Endothelial cell of umbilical vein (primary cell): ENCODE measurements around the gene SFMBT2. TPM values are rescaled to one million over a fixed set of nuclear protein-coding genes. Genes with fewer than 3 reads are reported as not detected.

Experiments used
- BruUV-seq: library from RNA; stranded (reverse); fragments of 400-500 nt; replicated peaks from 2 replicates; lab custom pipeline; 2021; lab: Mats Ljungman, UMichigan
- CTCF ChIA-PET: fragments of 300-600, 350-600 bp; sonication (Branson Sonifier 250); formaldehyde crosslinking; loops from one replicate; lab custom pipeline; 2021; ENCODE audit warnings: antibody characterized with exemption, inconsistent platforms; lab: Charles Lee
- POLR2A ChIA-PET: fragments of 300-600, 350-600 bp; sonication (Branson Sonifier 250); formaldehyde crosslinking; loops from one replicate; lab custom pipeline; 2021; ENCODE audit warnings: antibody characterized with exemption, inconsistent platforms; lab: Charles Lee
- DNase-seq: peaks from one replicate; pipeline ENCODE4 v3.0.0-alpha.2; 2011; ENCODE audit warnings: low read depth, low spot score
- FAIRE-seq: peaks from 2 replicates; lab custom pipeline; 2011; peaks lifted over from hg19 to GRCh38; lab: Jason Lieb, UNC
- H2AFZ ChIP-seq: 2 replicates; pipeline ENCODE4 v1.6.0; 2012; ENCODE audit warnings: low read depth, low read length, control low read depth, inconsistent platforms
- H3K27ac ChIP-seq: 2 replicates; pipeline ENCODE4 v1.5.1; 2011; ENCODE audit warnings: low read depth, mild to moderate bottlenecking, control low read depth, low read length, moderate library complexity; ENCODE audit not compliant: insufficient read depth
- H3K27me3 ChIP-seq, 2 experiments: 2 replicates each; pipeline versions ENCODE4 v1.6.0 to v1.6.1; 2011; ENCODE audit warnings: low read length in 2 of 2, mixed read lengths in 1 of 2; ENCODE audit not compliant: control insufficient read depth in 2 of 2, insufficient read depth in 2 of 2
- H3K36me3 ChIP-seq, 2 experiments: 2 replicates in 1 of 2; 3 replicates in 1 of 2; pipeline ENCODE4 v1.5.1; 2011; ENCODE audit warnings: low read length in 2 of 2, mild to moderate bottlenecking in 1 of 2, moderate library complexity in 1 of 2; ENCODE audit not compliant: control insufficient read depth in 2 of 2, insufficient read depth in 2 of 2; ENCODE audit errors: extremely low read depth in 1 of 2
- H3K4me1 ChIP-seq: 3 replicates; pipeline ENCODE4 v1.5.1; 2011; ENCODE audit warnings: mild to moderate bottlenecking, low read length; ENCODE audit not compliant: control insufficient read depth, insufficient read depth; ENCODE audit errors: extremely low read depth
- H3K4me2 ChIP-seq: 2 replicates; pipeline ENCODE4 v1.6.1; 2011; ENCODE audit warnings: low read length, control low read depth, mixed read lengths; ENCODE audit not compliant: insufficient read depth
- H3K4me3 ChIP-seq, 3 experiments: fragments of 200-600 bp in 1 of 3; sonication (generic), shearing (Covaris generic) in 1 of 3; replicated peaks in 1 of 3; 2 replicates each; pipeline ENCODE4 v1.5.1; 2011 to 2016; ENCODE audit warnings: control low read depth in 3 of 3, low read length in 3 of 3, mild to moderate bottlenecking in 2 of 3, inconsistent platforms in 1 of 3, low read depth in 1 of 3, moderate library complexity in 1 of 3; ENCODE audit not compliant: insufficient read depth in 1 of 3
- H3K79me2 ChIP-seq: 2 replicates; pipeline ENCODE4 v1.6.0; 2012; ENCODE audit warnings: low read length, inconsistent platforms; ENCODE audit not compliant: control insufficient read depth, insufficient read depth
- H3K9ac ChIP-seq: replicated peaks from 2 replicates; pipeline ENCODE3; 2011; ENCODE audit warnings: low read length, control low read depth; ENCODE audit not compliant: insufficient read depth; ENCODE audit errors: extremely low read depth
- H3K9me1 ChIP-seq: replicated peaks from 3 replicates; pipeline ENCODE4 v1.6.0; 2011; ENCODE audit warnings: mild to moderate bottlenecking, low read length; ENCODE audit not compliant: control insufficient read depth, insufficient read depth; ENCODE audit errors: extremely low read depth
- H3K9me3 ChIP-seq: replicated peaks from 2 replicates; pipeline ENCODE4 v1.5.1; 2012; ENCODE audit warnings: low read length, inconsistent platforms; ENCODE audit not compliant: control insufficient read depth, insufficient read depth
- H4K20me1 ChIP-seq: replicated peaks from 2 replicates; pipeline ENCODE3; 2011; ENCODE audit warnings: mild to moderate bottlenecking, low read length; ENCODE audit not compliant: control insufficient read depth, insufficient read depth; ENCODE audit errors: extremely low read depth
- CTCF ChIP-seq, 2 donors: IDR thresholded peaks; 1 replicate in 1 of 2; 2 replicates in 1 of 2; pipeline ENCODE4 v1.5.1; 2011; ENCODE audit warnings: low read length in 2 of 2, mild to moderate bottlenecking in 2 of 2, moderate library complexity in 2 of 2, control low read depth in 1 of 2, inconsistent platforms in 1 of 2, low read depth in 1 of 2; ENCODE audit not compliant: insufficient read depth in 1 of 2; ENCODE audit errors: extremely low read depth in 1 of 2
- EZH2 ChIP-seq: IDR thresholded peaks from 2 replicates; pipeline ENCODE4 v1.6.1; 2012; ENCODE audit warnings: borderline replicate concordance, low read depth, mild to moderate bottlenecking, moderate library complexity, low read length, inconsistent platforms; ENCODE audit not compliant: severe bottlenecking
- FOS ChIP-seq: IDR thresholded peaks from 2 replicates; pipeline ENCODE4 v1.6.1; 2011; ENCODE audit warnings: mild to moderate bottlenecking, low read length, moderate library complexity, borderline replicate concordance; ENCODE audit not compliant: insufficient read depth
- GATA2 ChIP-seq: IDR thresholded peaks from 2 replicates; pipeline ENCODE4 v1.7.0; 2011; ENCODE audit warnings: low read depth, mild to moderate bottlenecking, moderate library complexity, mixed read lengths, low read length; ENCODE audit not compliant: insufficient read length, insufficient read depth
- JUN ChIP-seq: IDR thresholded peaks from 2 replicates; pipeline ENCODE4 v1.6.1; 2011; ENCODE audit warnings: borderline replicate concordance, low read depth; ENCODE audit not compliant: insufficient read length, insufficient read depth
- MAX ChIP-seq: IDR thresholded peaks from 2 replicates; pipeline ENCODE4 v1.6.1; 2011; ENCODE audit not compliant: insufficient read depth, insufficient read length
- MYC ChIP-seq: IDR thresholded peaks from one replicate; pipeline ENCODE4 v1.6.1; 2011; ENCODE audit warnings: mild to moderate bottlenecking, low read depth, low read length
- POLR2A ChIP-seq: IDR thresholded peaks from 2 replicates; pipeline ENCODE4 v1.6.1; 2012; ENCODE audit warnings: low read depth, mild to moderate bottlenecking, control low read depth, low read length
- POLR2AphosphoS5 ChIP-seq: IDR thresholded peaks from 2 replicates; pipeline ENCODE4 v1.6.1; 2012; ENCODE audit warnings: low read depth, mild to moderate bottlenecking, control low read depth, low read length, moderate library complexity; ENCODE audit not compliant: insufficient read depth
- dilution Hi-C: fragments of 300-500 bp; cut with MboI; formaldehyde crosslinking; loops from one replicate; pipeline ENCODE4 v1.15.0; 2019; ENCODE audit warnings: low sequenced_read_pairs; ENCODE audit not compliant: extremely low pct_ligation_motif_present
- intact Hi-C: fragments of 100-400 bp; cut with micrococcal nuclease; formaldehyde crosslinking; loops from one replicate; pipeline ENCODE4 v1.10.0; 2022
- polyA plus RNA-seq, 4 experiments: library from polyadenylated mRNA; depleted of rRNA in 3 of 4; stranded (reverse) in 3 of 4; unstranded in 1 of 4; fragments of >200 nt; gene quantifications; 2 replicates each; pipeline versions ENCODE4 v1.2.1 to v1.2.3, GENCODE V29; 2011 to 2012; ENCODE audit warnings: missing spikeins in 1 of 4
- total RNA-seq: library from RNA; stranded (reverse); gene quantifications from 2 replicates; pipeline ENCODE4 v1.2.3, GENCODE V29; 2021

SFMBT2 gene
- total and polyA plus RNA-seq, 2 donors (not counting 3 experiments of a cell fraction or from before 2014, with no cell fraction given) = 0.14 to 0.64 TPM

GRCh38 chr10:7314170-7314569, 96.7 kb downstream of the SFMBT2 start:
- Histone ChIP-seq H3K9ac (no peak overlapping the region), H2AFZ (no peak overlapping the region), H3K9me1 (no peaks in the 10 kb centered on the region), H3K79me2 (no peaks in the 10 kb centered on the region), H3K27ac (no peak overlapping the region), H3K4me1 (no peaks in the 10 kb centered on the region), H4K20me1 (no peaks in the 10 kb centered on the region), H3K4me2 (no peak overlapping the region), H3K27me3 (no peaks in the 10 kb centered on the region), H3K9me3 (no peaks in the 10 kb centered on the region), H3K36me3 (no peaks in the 10 kb centered on the region), H3K4me3 (no peak overlapping the region)
- ChIA-PET POLR2A (no interaction called here), CTCF (no interaction called here)
- TF ChIP-seq EZH2 = no peak
- TF ChIP-seq FOS = no peak
- no peak for TF ChIP-seq MYC
- TF ChIP-seq POLR2A = no peak
- TF ChIP-seq JUN = no peak
- TF ChIP-seq POLR2AphosphoS5 = no peak
- no peak for TF ChIP-seq MAX
- TF ChIP-seq CTCF (IDR thresholded peaks at IDR 0.05; ENCODE audit: extremely low read depth in 1 of 2, insufficient read depth in 1 of 2, low read depth in 1 of 2, low read length in 2 of 2) = no peak
- no peak for TF ChIP-seq GATA2
- dilution Hi-C loops (no loop called here), intact Hi-C loops (no loop called here)
- DNase-seq (no peak), FAIRE-seq (no peak)
- BruUV-seq = no TSS peak
